OCI-M1 (cell line): Measurements from ENCODE around the gene CEP76.
"Not testable (repeated sequence)": the region's sequence is repeated elsewhere in the genome, so short reads cannot be mapped to it uniquely, and the experiment has no call there.

Source experiments
- DNase-seq: peaks from one replicate; lab custom pipeline; 2025; lab: John Stamatoyannopoulos, UW

The CEP76 gene

GRCh38 chr18:12703096-12703567 is 609 bp upstream of the CEP76 start:
- no peak for DNase-seq

- no peak for DNase-seq
These were observed 1.4 kb downstream of the CEP76 start for GRCh38 chr18:12701161-12701560.

- no peak for DNase-seq
These were observed 2.8 kb downstream of the CEP76 start for GRCh38 chr18:12699747-12700146.

- no peak for DNase-seq
These were observed 8.5 kb downstream of the CEP76 start for GRCh38 chr18:12694032-12694431.

GRCh38 chr18:12692206-12692605 is 10.3 kb downstream of the CEP76 start:
- DNase-seq, result no peak

DNA sequence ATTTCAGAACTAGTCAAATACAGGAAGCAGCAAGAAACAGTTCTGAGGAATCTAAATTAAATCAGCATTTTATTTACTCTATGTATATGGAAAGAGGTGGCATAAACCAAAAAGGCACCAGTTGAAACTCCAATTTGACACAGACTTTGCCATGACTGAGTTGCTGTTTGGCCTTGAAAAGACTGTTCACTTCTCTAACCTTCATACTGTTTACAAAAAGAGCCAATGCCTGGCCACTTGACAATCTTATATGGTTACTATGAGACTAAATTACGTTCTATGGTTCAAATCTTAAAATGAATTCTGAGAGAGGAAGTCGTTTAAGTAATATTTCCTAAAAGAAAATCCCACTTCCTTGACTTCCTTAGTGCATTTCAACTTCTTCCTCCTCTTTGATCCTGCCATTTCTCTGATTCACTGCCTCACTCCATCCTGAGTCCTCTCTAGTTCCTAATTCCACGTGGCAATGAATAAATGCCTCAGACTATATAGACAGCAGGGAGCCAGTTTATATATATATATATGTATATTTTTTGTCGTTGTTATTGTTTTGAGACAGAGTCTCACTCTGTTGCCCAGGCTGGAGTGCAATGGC is 13.2 kb downstream of the CEP76 start:
- DNase-seq, result no peak

DNA sequence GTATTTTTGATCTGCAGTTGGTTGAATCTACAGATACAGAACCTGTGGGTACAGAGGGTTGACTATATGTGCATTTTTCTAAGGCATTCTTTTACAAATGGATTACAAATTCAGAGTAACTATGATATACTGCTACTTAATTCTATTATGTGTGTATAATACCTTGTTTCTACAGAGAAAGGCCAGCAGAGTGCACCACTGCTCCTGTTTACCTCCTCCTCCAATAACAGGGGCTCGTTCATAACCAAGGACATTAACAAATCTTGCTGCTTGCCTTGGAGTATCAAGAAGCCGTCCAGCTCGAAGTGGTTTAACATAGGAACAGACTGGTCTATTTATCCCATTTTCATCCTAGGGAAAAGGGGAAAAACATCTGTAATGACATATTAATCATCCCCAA is 16.4 kb downstream of the CEP76 start:
- DNase-seq, result no peak

DNA sequence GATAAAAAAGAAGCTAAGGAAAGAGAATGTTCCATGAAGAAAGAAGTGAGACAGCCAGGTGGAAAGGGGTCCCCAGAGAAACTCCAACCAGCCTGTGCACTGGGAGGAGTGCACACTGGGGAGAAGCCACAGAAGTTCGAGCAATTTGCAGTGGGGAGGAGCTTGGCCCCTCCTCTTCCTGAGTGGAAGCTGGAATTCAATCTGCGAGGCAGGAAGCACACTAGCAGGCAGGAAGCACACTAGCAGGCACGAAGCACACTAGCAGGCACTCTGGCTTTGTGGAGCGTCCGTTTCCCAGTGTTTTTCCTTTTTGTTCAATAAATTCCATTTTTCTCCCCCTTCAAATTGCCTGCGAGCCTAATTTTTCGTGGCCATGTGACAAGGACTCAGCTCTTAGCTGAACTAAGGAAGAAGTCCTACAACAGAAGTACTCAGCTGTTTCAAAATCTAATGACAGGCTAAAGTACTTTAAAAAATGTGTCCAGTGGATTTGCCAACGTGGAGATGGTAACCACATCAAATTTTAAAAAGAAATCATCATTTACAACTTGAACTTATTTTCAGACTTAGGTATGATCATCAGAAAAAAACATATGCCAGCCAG is 23.2 kb downstream of the CEP76 start:
- DNase-seq, result no peak

DNA sequence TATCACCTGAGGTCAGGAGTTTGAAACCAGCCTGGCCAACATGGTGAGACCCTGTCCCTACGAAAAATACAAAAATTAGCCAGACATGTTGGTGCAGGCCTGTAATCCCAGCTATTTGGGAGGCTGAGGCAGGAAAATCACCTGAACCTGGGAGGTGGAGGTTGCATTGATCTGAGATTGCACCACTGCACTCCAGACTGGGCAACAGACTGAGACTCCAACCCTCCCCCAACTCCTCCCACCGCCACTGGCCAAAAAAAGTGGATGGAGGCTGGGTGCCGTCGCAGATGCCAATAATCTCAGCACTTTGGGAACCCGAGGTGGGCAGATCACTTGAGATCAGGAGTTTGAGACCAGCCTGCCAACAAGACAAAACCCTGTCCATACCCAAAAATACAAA is 34.5 kb downstream of the CEP76 start:
- no peak for DNase-seq

- peak; percentile 66 for DNase-seq
These were observed 42.5 kb downstream of the CEP76 start for GRCh38 chr18:12659904-12660605.

- DNase-seq, result no peak
These were observed 43.9 kb downstream of the CEP76 start for GRCh38 chr18:12658426-12659138.

- no peak for DNase-seq
These were observed 44.7 kb downstream of the CEP76 start, which contains the start of gene SPIRE1 for GRCh38 chr18:12657684-12658425. Gene SPIRE1 (minus strand): TSS chr18:12658107. CDS start chr18:12657866, 241 bp downstream.

DNA sequence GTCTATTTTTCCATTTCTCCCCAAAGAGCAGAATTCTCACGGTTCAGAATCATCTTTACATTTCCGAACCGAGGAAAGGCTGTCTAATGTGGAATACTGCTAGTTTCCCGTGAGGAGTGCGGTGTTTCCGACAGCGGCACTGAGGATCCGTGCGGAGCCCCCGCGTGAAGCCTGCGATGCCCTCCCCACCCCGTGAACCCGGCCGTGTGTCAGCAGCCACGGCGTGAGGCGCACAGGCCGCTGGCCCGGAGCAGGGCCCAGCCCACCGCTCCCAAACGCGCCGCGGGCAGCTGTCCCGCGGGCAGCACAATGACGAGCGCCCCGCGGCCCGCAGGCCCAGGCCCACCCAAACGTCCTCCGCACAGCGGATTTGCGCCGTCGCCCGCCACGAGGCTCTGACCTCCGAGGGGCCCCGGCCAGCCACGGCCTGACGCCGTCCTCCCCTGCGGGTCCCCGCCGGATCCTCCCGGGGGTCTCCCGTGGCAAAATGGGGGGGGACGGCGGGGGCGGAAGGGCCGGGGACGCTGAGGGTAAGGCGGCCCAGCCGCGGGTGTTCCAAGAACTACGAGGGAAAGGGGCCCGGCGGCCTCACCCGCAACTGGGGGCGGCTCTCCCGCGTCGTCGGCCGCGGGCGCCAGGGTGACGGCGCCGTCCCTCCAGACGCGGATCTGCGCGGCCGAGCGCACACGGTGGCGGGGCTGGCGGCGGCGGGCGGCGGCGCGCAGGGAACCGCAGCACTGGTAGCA is 45.4 kb downstream of the CEP76 start:
- no peak for DNase-seq

DNA sequence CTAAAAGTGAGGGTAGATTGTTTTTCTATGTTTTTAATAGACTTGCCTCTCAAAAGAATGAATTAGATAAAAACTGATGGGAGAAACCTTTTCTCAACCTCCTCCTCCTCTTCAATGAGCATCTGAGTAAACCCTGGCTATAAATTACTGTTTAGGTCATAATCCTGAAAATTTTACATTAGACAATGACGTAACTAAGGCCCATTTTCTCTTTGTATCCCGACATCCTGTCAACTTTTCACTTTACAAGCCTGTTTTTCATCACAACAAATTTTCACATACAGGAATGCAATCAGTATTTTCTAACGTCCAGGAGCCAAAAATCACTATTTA is 46.0 kb downstream of the CEP76 start:
- no peak for DNase-seq

GRCh38 chr18:12654971-12655370 is 47.6 kb downstream of the CEP76 start:
- no peak for DNase-seq

GRCh38 chr18:12652861-12653401 is 49.6 kb downstream of the CEP76 start:
- DNase-seq, result peak; percentile 63

DNA sequence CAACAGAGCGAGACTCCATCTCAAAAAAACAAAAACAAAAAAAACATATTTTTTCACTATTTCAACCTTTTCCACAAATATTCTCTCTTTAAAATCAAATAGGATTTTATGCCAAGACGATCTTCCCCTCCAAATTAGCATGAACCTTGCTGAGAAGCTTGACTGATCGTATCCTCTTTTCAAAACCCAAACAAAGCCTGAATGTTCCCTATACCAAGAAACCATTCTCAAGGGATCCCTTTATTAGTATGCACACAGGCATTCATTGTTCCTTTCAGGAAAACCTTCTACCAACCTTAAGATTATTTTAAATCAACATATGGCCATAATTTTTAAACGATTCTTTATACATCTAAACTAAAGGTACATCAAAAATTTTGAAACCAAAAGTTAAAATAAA is 50.9 kb downstream of the CEP76 start:
- DNase-seq, result no peak

DNA sequence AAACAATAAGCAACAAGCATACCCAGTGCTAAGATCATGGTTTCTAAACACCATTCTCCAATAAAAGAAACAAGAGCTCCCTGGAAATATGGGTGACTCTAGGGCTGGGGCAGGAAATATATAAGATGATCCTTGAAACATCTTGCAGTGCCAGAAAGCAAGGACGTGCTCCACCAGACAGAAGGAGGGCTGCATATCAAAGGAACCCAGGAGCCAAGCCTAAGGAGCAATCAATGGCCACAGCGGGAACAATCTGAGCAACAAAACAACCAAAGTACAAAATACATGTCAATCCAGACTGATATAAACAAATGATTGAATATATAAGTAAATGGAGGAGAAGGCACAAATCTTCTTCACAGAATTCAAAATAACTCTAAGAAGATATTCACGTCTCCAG is 54.8 kb downstream of the CEP76 start:
- no peak for DNase-seq

DNA sequence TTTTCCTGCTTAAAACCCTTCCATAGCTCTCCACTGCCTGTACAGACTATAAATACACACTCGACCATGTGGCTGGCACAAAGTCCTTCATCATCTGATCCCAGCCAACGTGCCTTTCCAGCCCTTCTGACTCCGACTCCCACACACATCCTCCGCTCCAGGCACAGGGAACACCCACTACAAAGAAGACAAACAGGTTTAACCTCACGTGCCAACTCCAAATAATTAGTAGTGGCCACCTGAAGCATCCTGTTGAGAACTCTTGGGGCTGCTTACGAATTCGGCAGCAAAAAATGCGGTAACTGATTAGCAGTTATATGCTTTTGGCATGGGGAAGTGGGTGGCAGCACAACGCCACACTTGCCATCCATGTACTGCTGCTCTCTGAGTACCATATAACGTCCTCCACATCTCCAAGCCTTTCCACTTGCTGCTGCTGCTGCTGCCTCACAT is 56.7 kb downstream of the CEP76 start:
- no peak for DNase-seq

GRCh38 chr18:12645254-12645653 is 57.3 kb downstream of the CEP76 start:
- no peak for DNase-seq

GRCh38 chr18:12643756-12644155 is 58.8 kb downstream of the CEP76 start:
- not testable (repeated sequence) for DNase-seq
